H1 (cell line): ENCODE data around the gene FOXD4L1. TPM values are rescaled to one million over a fixed set of nuclear protein-coding genes. Genes with fewer than 3 reads are reported as not detected.
"Not testable (repeated sequence)": the region's sequence is repeated elsewhere in the genome, so short reads cannot be mapped to it uniquely, and the experiment has no call there.

Source experiments
- CTCF ChIA-PET: fragments of 300-600 bp; sonication (Branson Sonifier 250); formaldehyde crosslinking; loops from one replicate; lab custom pipeline; 2021; ENCODE audit not compliant: partially characterized antibody; lab: Charles Lee
- POLR2A ChIA-PET: fragments of 300-600 bp; sonication (Branson Sonifier 250); formaldehyde crosslinking; loops from one replicate; lab custom pipeline; 2021; ENCODE audit warnings: inconsistent platforms; ENCODE audit not compliant: partially characterized antibody; lab: Charles Lee
- DNase-seq, 2 experiments: peaks; one replicate each; pipeline versions ENCODE4 v3.0.0 to v3.0.0-alpha.2; 2010 to 2022; ENCODE audit warnings: low spot score in 2 of 2, low read depth in 1 of 2, mixed read lengths in 1 of 2
- FAIRE-seq: peaks from 2 replicates; lab custom pipeline; 2011; peaks lifted over from hg19 to GRCh38; lab: Jason Lieb, UNC
- H2AFZ ChIP-seq: 2 replicates; pipeline ENCODE4 v1.8.1; 2012; ENCODE audit warnings: low read length, inconsistent platforms
- H2AK5ac ChIP-seq: 2 replicates; pipeline ENCODE4 v1.6.1; 2013; ENCODE audit warnings: low read depth, low read length
- H2BK120ac ChIP-seq: replicated peaks from 2 replicates; pipeline ENCODE3; 2013; ENCODE audit warnings: low read depth, low read length, inconsistent platforms
- H2BK12ac ChIP-seq: 2 replicates; pipeline ENCODE4 v1.6.1; 2013; ENCODE audit warnings: low read depth, low read length
- H2BK15ac ChIP-seq: 2 replicates; pipeline ENCODE4 v1.6.1; 2013; ENCODE audit warnings: low read length
- H2BK20ac ChIP-seq: 2 replicates; pipeline ENCODE4 v1.6.1; 2013; ENCODE audit warnings: low read length
- H2BK5ac ChIP-seq: 2 replicates; pipeline ENCODE4 v1.6.1; 2013; ENCODE audit warnings: low read depth, low read length
- H3K14ac ChIP-seq: 2 replicates; pipeline ENCODE4 v1.6.1; 2013; ENCODE audit warnings: inconsistent platforms; ENCODE audit not compliant: insufficient read length
- H3K18ac ChIP-seq: 2 replicates; pipeline ENCODE4 v1.6.1; 2013; ENCODE audit warnings: low read length; ENCODE audit errors: extremely low read depth
- H3K23ac ChIP-seq: 2 replicates; pipeline ENCODE4 v1.6.1; 2013; ENCODE audit warnings: inconsistent platforms; ENCODE audit not compliant: insufficient read length
- H3K23me2 ChIP-seq: 2 replicates; pipeline ENCODE4 v1.6.1; 2013; ENCODE audit warnings: low read depth, low read length
- H3K27ac ChIP-seq: 2 replicates; pipeline ENCODE4 v1.6.1; 2011; ENCODE audit warnings: low read depth, low read length, inconsistent platforms
- H3K27me3 ChIP-seq, 4 experiments: replicated peaks in 1 of 4; 1 replicate in 1 of 4; 2 replicates in 3 of 4; pipeline versions ENCODE4 v1.6.1 to v1.8.1; 2011 to 2013; ENCODE audit warnings: low read length in 3 of 4, mild to moderate bottlenecking in 3 of 4, inconsistent platforms in 2 of 4, mixed read lengths in 2 of 4, moderate library complexity in 1 of 4; ENCODE audit not compliant: control insufficient read depth in 3 of 4, insufficient read depth in 3 of 4; ENCODE audit errors: extremely low read depth in 1 of 4
- H3K36me3 ChIP-seq, 4 experiments: 2 replicates each; pipeline versions ENCODE4 v1.6.1 to v1.8.1; 2011 to 2013; ENCODE audit warnings: mild to moderate bottlenecking in 4 of 4, low read length in 3 of 4, moderate library complexity in 2 of 4, control low read depth in 1 of 4, inconsistent platforms in 1 of 4; ENCODE audit not compliant: insufficient read depth in 4 of 4, control insufficient read depth in 2 of 4
- H3K4ac ChIP-seq: replicated peaks from 2 replicates; pipeline ENCODE3; 2013; ENCODE audit warnings: low read length, low read depth, mixed read lengths, inconsistent platforms; ENCODE audit not compliant: insufficient read length
- H3K4me1 ChIP-seq, 4 experiments: replicated peaks in 1 of 4; 1 replicate in 1 of 4; 2 replicates in 3 of 4; pipeline versions ENCODE4 v1.6.1 to v1.8.1; 2011 to 2013; ENCODE audit warnings: low read length in 3 of 4, inconsistent platforms in 2 of 4, mixed read lengths in 1 of 4; ENCODE audit not compliant: insufficient read depth in 4 of 4, control insufficient read depth in 3 of 4
- H3K4me2 ChIP-seq, 2 experiments: 2 replicates each; pipeline versions ENCODE4 v1.6.1 to v1.8.1; 2011 to 2013; ENCODE audit warnings: low read depth in 2 of 2, low read length in 2 of 2, control low read depth in 1 of 2, inconsistent platforms in 1 of 2, mild to moderate bottlenecking in 1 of 2; ENCODE audit not compliant: insufficient read depth in 1 of 2
- H3K4me3 ChIP-seq, 4 experiments: fragments of 200-600, 300-600 bp in 1 of 4; sonication (generic), shearing (Covaris generic), sonication (Bioruptor Twin) in 1 of 4; 2 replicates each; pipeline versions ENCODE4 v1.5.1 to v1.8.1; 2011 to 2016; ENCODE audit warnings: low read length in 4 of 4, low read depth in 3 of 4, control low read depth in 2 of 4, inconsistent platforms in 2 of 4, mild to moderate bottlenecking in 2 of 4, mixed read lengths in 1 of 4, moderate library complexity in 1 of 4; ENCODE audit not compliant: insufficient read depth in 2 of 4; ENCODE audit errors: extremely low read depth in 1 of 4
- H3K56ac ChIP-seq: replicated peaks from 2 replicates; pipeline ENCODE3; 2013; ENCODE audit warnings: low read depth, mild to moderate bottlenecking, mixed read lengths, low read length, inconsistent platforms; ENCODE audit not compliant: insufficient read length
- H3K79me1 ChIP-seq: 2 replicates; pipeline ENCODE4 v1.6.1; 2013; ENCODE audit warnings: low read depth, low read length, control low read depth
- H3K79me2 ChIP-seq, 2 experiments: 2 replicates each; pipeline versions ENCODE4 v1.6.1 to v1.8.1; 2012 to 2013; ENCODE audit warnings: low read length in 2 of 2, mild to moderate bottlenecking in 2 of 2, inconsistent platforms in 1 of 2; ENCODE audit not compliant: insufficient read depth in 2 of 2, control insufficient read depth in 1 of 2
- H3K9ac ChIP-seq, 4 experiments: replicated peaks in 1 of 4; 1 replicate in 1 of 4; 2 replicates in 3 of 4; pipeline versions ENCODE4 v1.6.1 to v1.8.1; 2011 to 2013; ENCODE audit warnings: low read depth in 3 of 4, low read length in 3 of 4, control low read depth in 2 of 4, mild to moderate bottlenecking in 2 of 4, moderate library complexity in 2 of 4, inconsistent platforms in 1 of 4; ENCODE audit errors: extremely low read depth in 1 of 4
- H3K9me3 ChIP-seq, 2 experiments: 2 replicates each; pipeline versions ENCODE4 v1.6.1 to v1.8.1; 2012 to 2013; ENCODE audit warnings: mild to moderate bottlenecking in 2 of 2, moderate library complexity in 2 of 2, control low read depth in 1 of 2, inconsistent platforms in 1 of 2, low read depth in 1 of 2, low read length in 1 of 2, mixed read lengths in 1 of 2; ENCODE audit not compliant: insufficient read depth in 2 of 2
- H4K20me1 ChIP-seq, 2 experiments: replicated peaks in 1 of 2; 2 replicates each; pipeline versions ENCODE3 to v1.8.1; 2011 to 2013; ENCODE audit warnings: inconsistent platforms in 2 of 2, low read length in 2 of 2, mild to moderate bottlenecking in 1 of 2; ENCODE audit not compliant: insufficient read depth in 2 of 2, control insufficient read depth in 1 of 2
- H4K5ac ChIP-seq: 2 replicates; pipeline ENCODE4 v1.6.1; 2013; ENCODE audit warnings: low read length, low read depth, mixed read lengths, inconsistent platforms; ENCODE audit not compliant: insufficient read length
- H4K8ac ChIP-seq: 2 replicates; pipeline ENCODE4 v1.8.0; 2013; ENCODE audit warnings: mild to moderate bottlenecking, moderate library complexity, low read length, inconsistent platforms; ENCODE audit not compliant: insufficient read depth; ENCODE audit errors: extremely low read depth
- H4K91ac ChIP-seq: replicated peaks from 2 replicates; pipeline ENCODE3; 2013; ENCODE audit warnings: low read length, mixed read lengths, inconsistent platforms; ENCODE audit not compliant: insufficient read length
- WGBS, 2 experiments: shearing (Covaris generic) in 1 of 2; methylation state at CpG; one replicate each; pipeline versions ENCODE4 v1.1.6 to v1.1.7; 2013 to 2015; ENCODE audit warnings: low lambda C conversion rate in 2 of 2, mixed read lengths in 2 of 2, inconsistent platforms in 1 of 2, low coverage in 1 of 2, missing lambda C conversion rate in 1 of 2; ENCODE audit not compliant: insufficient replicate concordance in 2 of 2, insufficient coverage in 1 of 2, insufficient read length in 1 of 2; ENCODE audit errors: extremely low coverage in 1 of 2, missing lambda C conversion rate in 1 of 2; 5-methylcytosine and 5-hydroxymethylcytosine counted together
- polyA plus RNA-seq, 7 experiments: library from polyadenylated mRNA; depleted of rRNA in 3 of 7; stranded (reverse) in 5 of 7; unstranded in 2 of 7; fragments of >200 nt in 5 of 7; fragments of 200-250 nt in 2 of 7; gene quantifications; 1 replicate in 5 of 7; 2 replicates in 1 of 7; 4 replicates in 1 of 7; pipeline versions ENCODE4 v1.2.1 to v1.2.3, GENCODE V29; 2011 to 2013; ENCODE audit warnings: missing spikeins in 2 of 7, mixed read lengths in 2 of 7
- total RNA-seq: library from RNA; stranded (reverse); fragmentation: NEBNext Ultra II Directional; extraction: Animal tissue kit (Norgen Biotek cat#: 25700); gene quantifications from 2 replicates; pipeline ENCODE4 v1.2.1, GENCODE V29; 2021

Gene FOXD4L1
- total and polyA plus RNA-seq, 2 of the 8 experiments (the other 6 are each of a cell fraction or from before 2014, with no cell fraction given), result not detected

GRCh38 chr2:113515457-113515856, 17.0 kb downstream of the FOXD4L1 start:
- H4K8ac ChIP-seq, H3K27me3 ChIP-seq, H3K79me1 ChIP-seq, H3K4me2 ChIP-seq, H3K27ac ChIP-seq, FAIRE-seq, DNase-seq, H2AK5ac ChIP-seq, H4K5ac ChIP-seq, H3K56ac ChIP-seq, H3K4me3 ChIP-seq, H3K18ac ChIP-seq, H2BK5ac ChIP-seq, H2AFZ ChIP-seq, H3K79me2 ChIP-seq, CTCF ChIA-PET, H3K4me1 ChIP-seq, H3K36me3 ChIP-seq, H2BK12ac ChIP-seq, H3K9me3 ChIP-seq, H3K23ac ChIP-seq, H3K9ac ChIP-seq, H4K91ac ChIP-seq, H2BK20ac ChIP-seq, H3K23me2 ChIP-seq, H2BK120ac ChIP-seq, H3K14ac ChIP-seq, H3K4ac ChIP-seq, POLR2A ChIA-PET, H2BK15ac ChIP-seq, H4K20me1 ChIP-seq: not testable (repeated sequence)
- 84% methylated on average over 4 of the region's 8 CpGs; no CpG with 5 or more reads in 1 of the 2 experiments for WGBS, 2 experiments

DNA sequence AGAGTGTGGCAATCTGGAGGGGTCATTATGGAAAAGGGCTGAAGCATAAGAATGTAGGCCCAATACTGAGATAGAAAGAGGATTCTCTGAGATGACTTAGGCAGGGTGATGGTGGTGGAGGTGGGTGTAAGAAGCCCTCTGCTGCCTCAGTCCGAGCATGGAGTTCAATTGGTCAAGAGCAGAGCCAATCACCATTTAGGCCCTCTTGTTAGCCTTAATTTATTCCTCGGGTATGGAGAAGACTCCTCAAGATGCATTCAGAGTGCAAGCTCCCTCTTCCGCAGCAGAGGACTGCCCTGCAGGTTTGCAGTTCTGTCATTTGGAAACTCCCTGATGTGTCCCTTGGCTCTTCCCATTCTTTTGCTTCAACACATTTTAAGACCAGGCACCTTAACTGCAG, 17.5 kb downstream of the FOXD4L1 start:
- H3K4me1 ChIP-seq, H3K14ac ChIP-seq, FAIRE-seq, H3K79me2 ChIP-seq, H3K56ac ChIP-seq, H3K9me3 ChIP-seq, H2BK5ac ChIP-seq, H4K8ac ChIP-seq, H3K18ac ChIP-seq, POLR2A ChIA-PET, H3K4me2 ChIP-seq, H3K27ac ChIP-seq, H4K91ac ChIP-seq, H2BK20ac ChIP-seq, H2AFZ ChIP-seq, H3K23me2 ChIP-seq, H2BK120ac ChIP-seq, H2BK15ac ChIP-seq, H3K23ac ChIP-seq, CTCF ChIA-PET, H3K9ac ChIP-seq, H3K4ac ChIP-seq, H2AK5ac ChIP-seq, H3K27me3 ChIP-seq, H4K20me1 ChIP-seq, H3K4me3 ChIP-seq, DNase-seq, H4K5ac ChIP-seq, H2BK12ac ChIP-seq, H3K79me1 ChIP-seq, H3K36me3 ChIP-seq: not testable (repeated sequence)
- 71% methylated on average over 3 of the region's 3 CpGs; no CpG with 5 or more reads in 1 of the 2 experiments for WGBS, 2 experiments
